HEK293 (cell line): ENCODE results near the gene PPP6C.

Experiments
- CTCF ChIA-PET: fragments of 350-600 bp; formaldehyde crosslinking; extraction: SDS; loops from one replicate; lab custom pipeline; 2021; ENCODE audit warnings: antibody characterized with exemption; lab: Yijun Ruan, JAX
- POLR2A ChIA-PET: fragments of 300-600 bp; formaldehyde crosslinking; extraction: SDS; loops from one replicate; lab custom pipeline; 2020; ENCODE audit warnings: antibody characterized with exemption, inconsistent platforms; lab: Yijun Ruan, JAX
- H3K27ac ChIP-seq: fragments of 200-500 bp; sonication (Bioruptor generic); 2 replicates; pipeline ENCODE4 v1.5.1; 2014; ENCODE audit warnings: low read depth, low read length, control low read depth, inconsistent platforms; ENCODE audit errors: extremely low read depth
- H3K36me3 ChIP-seq, 2 experiments: fragments of 200-500 bp in 1 of 2; sonication (Bioruptor generic) in 1 of 2; 1 replicate in 1 of 2; 2 replicates in 1 of 2; pipeline ENCODE4 v1.5.1; 2014 to 2017; ENCODE audit warnings: inconsistent platforms in 2 of 2, low read length in 2 of 2; ENCODE audit not compliant: control insufficient read depth in 2 of 2, insufficient read depth in 1 of 2
- H3K4me1 ChIP-seq: fragments of 200-500 bp; sonication (Bioruptor generic); 2 replicates; pipeline ENCODE4 v1.5.1; 2014; ENCODE audit warnings: mild to moderate bottlenecking, low read length, inconsistent platforms; ENCODE audit not compliant: control insufficient read depth, insufficient read depth
- H3K4me3 ChIP-seq: 2 replicates; pipeline ENCODE4 v1.5.1; 2011; ENCODE audit warnings: low read depth, mild to moderate bottlenecking, control low read depth, low read length, moderate library complexity
- H3K9me3 ChIP-seq: fragments of 200-500 bp; sonication (Bioruptor generic); 2 replicates; pipeline ENCODE4 v1.5.1; 2014; ENCODE audit warnings: low read depth, low read length, inconsistent platforms; ENCODE audit not compliant: control insufficient read depth, insufficient read depth
- HOXC10 ChIP-seq: sonication (generic); formaldehyde crosslinking; IDR thresholded peaks from 2 replicates; pipeline ENCODE4 v1.8.1; 2023; ENCODE audit warnings: mild to moderate bottlenecking, missing genetic modification reagents
- OSR2 ChIP-seq: fragments of 450-650 bp; formaldehyde crosslinking; IDR thresholded peaks from 2 replicates; pipeline ENCODE4 v1.5.1; 2016; ENCODE audit warnings: missing biosample characterization, missing genetic modification characterization
- PRDM1 ChIP-seq: fragments of 450-650 bp; formaldehyde crosslinking; IDR thresholded peaks from 2 replicates; pipeline ENCODE4; 2016; ENCODE audit warnings: missing biosample characterization, missing genetic modification characterization
- REPIN1 ChIP-seq: fragments of 450-650 bp; formaldehyde crosslinking; IDR thresholded peaks from 2 replicates; pipeline ENCODE4 v1.5.1; 2017; ENCODE audit warnings: missing biosample characterization, missing genetic modification characterization, low read depth
- SP2 ChIP-seq: fragments of 450-650 bp; formaldehyde crosslinking; IDR thresholded peaks from 2 replicates; pipeline ENCODE4 v1.5.1; 2016; ENCODE audit warnings: missing biosample characterization, missing genetic modification characterization
- ZBTB17 ChIP-seq: fragments of 450-650 bp; formaldehyde crosslinking; IDR thresholded peaks from 2 replicates; pipeline ENCODE4 v1.5.1; 2016; ENCODE audit warnings: missing biosample characterization, missing genetic modification characterization
- ZFHX2 ChIP-seq: fragments of 450-650 bp; formaldehyde crosslinking; conservative IDR thresholded peaks from 2 replicates; pipeline ENCODE4 v1.5.1; 2016; ENCODE audit warnings: missing biosample characterization, missing genetic modification characterization
- ZFP37 ChIP-seq: fragments of 450-650 bp; formaldehyde crosslinking; IDR thresholded peaks from 2 replicates; pipeline ENCODE4 v1.5.1; 2016; ENCODE audit warnings: missing biosample characterization, missing genetic modification characterization
- ZNF214 ChIP-seq: fragments of 450-650 bp; formaldehyde crosslinking; IDR thresholded peaks from 2 replicates; pipeline ENCODE4 v1.5.1; 2017; ENCODE audit warnings: missing biosample characterization, mild to moderate bottlenecking, missing genetic modification characterization, borderline replicate concordance
- ZNF335 ChIP-seq: fragments of 450-650 bp; formaldehyde crosslinking; conservative IDR thresholded peaks from 2 replicates; pipeline ENCODE4 v1.5.1; 2016; ENCODE audit warnings: missing biosample characterization, missing genetic modification characterization
- ZNF416 ChIP-seq: fragments of 450-650 bp; formaldehyde crosslinking; IDR thresholded peaks from 2 replicates; pipeline ENCODE4 v1.5.1; 2016; ENCODE audit warnings: missing biosample characterization, missing genetic modification characterization
- ZNF585B ChIP-seq: fragments of 450-650 bp; formaldehyde crosslinking; IDR thresholded peaks from 2 replicates; pipeline ENCODE4 v1.5.1; 2016; ENCODE audit warnings: missing biosample characterization, missing genetic modification characterization
- ZNF600 ChIP-seq: fragments of 450-650 bp; formaldehyde crosslinking; IDR thresholded peaks from 2 replicates; pipeline ENCODE4 v1.5.1; 2016; ENCODE audit warnings: missing biosample characterization, missing genetic modification characterization
- ZNF621 ChIP-seq: fragments of 450-650 bp; formaldehyde crosslinking; IDR thresholded peaks from 2 replicates; pipeline ENCODE4 v1.5.1; 2017; ENCODE audit warnings: missing biosample characterization, missing genetic modification characterization
- ZNF626 ChIP-seq: fragments of 450-650 bp; sonication (Bioruptor Pico); formaldehyde crosslinking; IDR thresholded peaks from 2 replicates; pipeline ENCODE4 v1.5.1; 2018; ENCODE audit warnings: missing biosample characterization, missing genetic modification characterization, inconsistent platforms
- ZNF658 ChIP-seq: fragments of 450-650 bp; formaldehyde crosslinking; IDR thresholded peaks from 2 replicates; pipeline ENCODE4; 2016; ENCODE audit warnings: missing biosample characterization, missing genetic modification characterization
- ZNF664 ChIP-seq: fragments of 450-650 bp; formaldehyde crosslinking; IDR thresholded peaks from 2 replicates; pipeline ENCODE4 v1.5.1; 2016; ENCODE audit warnings: missing biosample characterization, missing genetic modification characterization
- ZNF792 ChIP-seq: fragments of 450-650 bp; formaldehyde crosslinking; IDR thresholded peaks from 2 replicates; pipeline ENCODE4 v1.5.1; 2016; ENCODE audit warnings: missing biosample characterization, missing genetic modification characterization
- TF ChIP-seq, protein P1 (sequence below): fragments of 450-650 bp; formaldehyde crosslinking; IDR thresholded peaks from 2 replicates; pipeline ENCODE4 v1.5.1; 2017; ENCODE audit warnings: missing biosample characterization, missing genetic modification characterization
- TF ChIP-seq, protein P2 (sequence below): fragments of 450-650 bp; formaldehyde crosslinking; IDR thresholded peaks from 2 replicates; pipeline ENCODE4 v1.5.1; 2016; ENCODE audit warnings: missing biosample characterization, missing genetic modification characterization
- TF ChIP-seq, protein P3 (sequence below): fragments of 450-650 bp; formaldehyde crosslinking; IDR thresholded peaks from 2 replicates; pipeline ENCODE4 v1.5.0; 2017; ENCODE audit warnings: missing biosample characterization, missing genetic modification characterization, borderline replicate concordance
- TF ChIP-seq, protein P4 (sequence below): IDR thresholded peaks from 2 replicates; pipeline ENCODE4 v1.6.1; 2011; ENCODE audit warnings: mild to moderate bottlenecking, low read depth, low read length, borderline replicate concordance
- TF ChIP-seq, protein P5 (sequence below): fragments of 450-650 bp; formaldehyde crosslinking; optimal IDR thresholded peaks from 2 replicates; pipeline ENCODE3; 2016; ENCODE audit warnings: missing biosample characterization, mild to moderate bottlenecking, missing genetic modification characterization
- TF ChIP-seq, protein P6 (sequence below): fragments of 450-650 bp; formaldehyde crosslinking; IDR thresholded peaks from 2 replicates; pipeline ENCODE4 v1.5.1; 2016; ENCODE audit warnings: missing biosample characterization, missing genetic modification characterization

Gene PPP6C

DNA sequence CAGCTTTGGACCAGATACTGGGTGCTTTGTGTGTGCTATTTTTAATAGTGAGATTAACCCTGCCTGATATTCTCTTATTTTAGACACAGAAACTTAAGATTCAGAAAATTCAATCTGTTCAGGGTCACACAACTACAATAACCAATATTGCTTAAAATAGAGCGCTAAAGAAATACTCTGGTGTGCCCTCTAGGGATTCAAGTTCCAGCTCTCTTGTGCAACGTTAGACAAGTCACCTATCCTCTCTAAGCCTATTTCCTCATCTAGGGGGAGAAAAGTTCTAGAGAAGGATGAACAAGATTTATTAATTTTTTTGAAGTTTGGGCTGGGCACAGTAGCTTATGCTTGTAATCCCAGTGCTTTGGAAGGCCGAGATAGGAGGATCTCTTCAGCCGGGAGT, 44.2 kb downstream of the PPP6C start:
- Histone ChIP-seq H3K27ac (no peak overlapping the region), H3K4me3 (no peak overlapping the region), H3K36me3 (peaks cover 0 to 20% of the 10 kb centered on the region in 2 experiments), H3K9me3 (no peaks in the 10 kb centered on the region), H3K4me1 (no peaks in the 10 kb centered on the region)
- POLR2A ChIA-PET, result interaction anchor here (0.5 to 0.7 kb wide), 2 partner anchors 39 to 646 kb away, joined by 3 read pairs; no protein-coding TSS in a partner anchor
- TF ChIP-seq, protein P1, sequence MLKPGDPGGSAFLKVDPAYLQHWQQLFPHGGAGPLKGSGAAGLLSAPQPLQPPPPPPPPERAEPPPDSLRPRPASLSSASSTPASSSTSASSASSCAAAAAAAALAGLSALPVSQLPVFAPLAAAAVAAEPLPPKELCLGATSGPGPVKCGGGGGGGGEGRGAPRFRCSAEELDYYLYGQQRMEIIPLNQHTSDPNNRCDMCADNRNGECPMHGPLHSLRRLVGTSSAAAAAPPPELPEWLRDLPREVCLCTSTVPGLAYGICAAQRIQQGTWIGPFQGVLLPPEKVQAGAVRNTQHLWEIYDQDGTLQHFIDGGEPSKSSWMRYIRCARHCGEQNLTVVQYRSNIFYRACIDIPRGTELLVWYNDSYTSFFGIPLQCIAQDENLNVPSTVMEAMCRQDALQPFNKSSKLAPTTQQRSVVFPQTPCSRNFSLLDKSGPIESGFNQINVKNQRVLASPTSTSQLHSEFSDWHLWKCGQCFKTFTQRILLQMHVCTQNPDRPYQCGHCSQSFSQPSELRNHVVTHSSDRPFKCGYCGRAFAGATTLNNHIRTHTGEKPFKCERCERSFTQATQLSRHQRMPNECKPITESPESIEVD (tag by site-specific recombination), result no peak
- TF ChIP-seq HOXC10 (CRISPR knock-in tag) (no peak), ZNF626 (tag by site-specific recombination) (no peak), ZNF664 (no peak), ZNF416 (tag by site-specific recombination) (no peak)
- CTCF ChIA-PET, result interaction anchor here (0.7 kb wide), 1 partner anchor 1353 kb away, joined by 5 read pairs; no protein-coding TSS in a partner anchor

DNA sequence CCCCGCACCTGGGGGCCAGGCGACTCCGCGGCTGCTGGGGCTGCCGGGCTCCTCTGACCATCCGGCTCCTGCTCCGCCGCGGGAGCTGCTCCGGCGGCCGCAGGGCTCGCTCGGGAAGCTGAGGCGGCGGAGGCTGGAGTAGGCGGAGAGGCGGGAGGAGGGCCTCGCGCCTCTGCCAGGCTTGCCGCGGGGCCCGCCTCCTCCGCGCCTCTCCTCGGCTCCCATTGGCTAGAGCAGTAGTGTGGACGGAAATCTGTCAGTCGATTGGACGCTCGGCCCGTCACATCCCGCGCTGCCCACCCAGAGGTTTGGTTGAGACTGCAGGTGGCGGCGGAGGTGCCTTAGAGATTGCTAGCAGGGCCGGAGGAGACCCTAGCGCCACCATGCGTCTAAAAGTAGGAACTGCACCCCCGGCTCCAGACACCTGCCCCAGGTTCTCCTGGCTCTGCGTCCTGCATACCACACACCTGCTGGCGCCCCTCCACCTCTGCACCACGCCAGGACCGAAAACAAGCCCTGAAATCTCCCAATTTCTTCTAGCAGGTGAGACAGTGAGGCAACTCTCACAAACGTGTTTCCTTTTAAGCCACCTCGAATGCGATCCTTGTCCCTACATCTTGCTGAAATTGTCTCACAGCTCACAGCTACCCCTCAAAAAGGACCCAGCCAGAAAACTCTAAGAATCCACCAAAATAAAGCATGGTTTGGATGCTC, 46.1 kb downstream of the PPP6C start, which contains the start of gene SCAI:
Gene SCAI (minus strand): TSS at position 152 of the 714 bp plus-strand sequence. CDS start 91 bp downstream, at position 61.
- CTCF ChIA-PET, result interaction anchor here (0.6 to 1.8 kb wide), 30 partner anchors 8 to 562 kb away, joined by 3 to 7 read pairs (median 4); partner anchors contain the start of genes HSPA5 and WDR38
- no peak within 1 kb of the TSS for H3K27ac ChIP-seq
- TF ChIP-seq ZNF792 (tag by site-specific recombination) (no peak), ZNF214 (tag by site-specific recombination) (no peak), ZNF658 (tag by site-specific recombination) (no peak), ZBTB17 (peak; percentile 47; the same call in 1 of the 2 replicates), ZNF600 (tag by site-specific recombination) (peak; percentile 52; the same call in 1 of the 2 replicates), REPIN1 (tag by site-specific recombination) (no peak), ZNF621 (tag by site-specific recombination) (no peak), ZNF416 (tag by site-specific recombination) (no peak), OSR2 (tag by site-specific recombination) (no peak), ZFHX2 (tag by site-specific recombination) (peak; percentile 91), ZNF335 (tag by site-specific recombination) (peak; percentile 84), ZNF585B (tag by site-specific recombination) (no peak), PRDM1 (tag by site-specific recombination) (no peak), ZFP37 (tag by site-specific recombination) (no peak), SP2 (tag by site-specific recombination) (peak; percentile 95)
- TF ChIP-seq, protein P2, sequence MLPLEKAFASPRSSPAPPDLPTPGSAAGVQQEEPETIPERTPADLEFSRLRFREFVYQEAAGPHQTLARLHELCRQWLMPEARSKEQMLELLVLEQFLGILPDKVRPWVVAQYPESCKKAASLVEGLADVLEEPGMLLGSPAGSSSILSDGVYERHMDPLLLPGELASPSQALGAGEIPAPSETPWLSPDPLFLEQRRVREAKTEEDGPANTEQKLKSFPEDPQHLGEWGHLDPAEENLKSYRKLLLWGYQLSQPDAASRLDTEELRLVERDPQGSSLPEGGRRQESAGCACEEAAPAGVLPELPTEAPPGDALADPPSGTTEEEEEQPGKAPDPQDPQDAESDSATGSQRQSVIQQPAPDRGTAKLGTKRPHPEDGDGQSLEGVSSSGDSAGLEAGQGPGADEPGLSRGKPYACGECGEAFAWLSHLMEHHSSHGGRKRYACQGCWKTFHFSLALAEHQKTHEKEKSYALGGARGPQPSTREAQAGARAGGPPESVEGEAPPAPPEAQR, result no peak
- TF ChIP-seq, protein P3, sequence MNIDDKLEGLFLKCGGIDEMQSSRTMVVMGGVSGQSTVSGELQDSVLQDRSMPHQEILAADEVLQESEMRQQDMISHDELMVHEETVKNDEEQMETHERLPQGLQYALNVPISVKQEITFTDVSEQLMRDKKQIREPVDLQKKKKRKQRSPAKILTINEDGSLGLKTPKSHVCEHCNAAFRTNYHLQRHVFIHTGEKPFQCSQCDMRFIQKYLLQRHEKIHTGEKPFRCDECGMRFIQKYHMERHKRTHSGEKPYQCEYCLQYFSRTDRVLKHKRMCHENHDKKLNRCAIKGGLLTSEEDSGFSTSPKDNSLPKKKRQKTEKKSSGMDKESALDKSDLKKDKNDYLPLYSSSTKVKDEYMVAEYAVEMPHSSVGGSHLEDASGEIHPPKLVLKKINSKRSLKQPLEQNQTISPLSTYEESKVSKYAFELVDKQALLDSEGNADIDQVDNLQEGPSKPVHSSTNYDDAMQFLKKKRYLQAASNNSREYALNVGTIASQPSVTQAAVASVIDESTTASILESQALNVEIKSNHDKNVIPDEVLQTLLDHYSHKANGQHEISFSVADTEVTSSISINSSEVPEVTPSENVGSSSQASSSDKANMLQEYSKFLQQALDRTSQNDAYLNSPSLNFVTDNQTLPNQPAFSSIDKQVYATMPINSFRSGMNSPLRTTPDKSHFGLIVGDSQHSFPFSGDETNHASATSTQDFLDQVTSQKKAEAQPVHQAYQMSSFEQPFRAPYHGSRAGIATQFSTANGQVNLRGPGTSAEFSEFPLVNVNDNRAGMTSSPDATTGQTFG (tag by site-specific recombination), result no peak
- TF ChIP-seq, protein P4, sequence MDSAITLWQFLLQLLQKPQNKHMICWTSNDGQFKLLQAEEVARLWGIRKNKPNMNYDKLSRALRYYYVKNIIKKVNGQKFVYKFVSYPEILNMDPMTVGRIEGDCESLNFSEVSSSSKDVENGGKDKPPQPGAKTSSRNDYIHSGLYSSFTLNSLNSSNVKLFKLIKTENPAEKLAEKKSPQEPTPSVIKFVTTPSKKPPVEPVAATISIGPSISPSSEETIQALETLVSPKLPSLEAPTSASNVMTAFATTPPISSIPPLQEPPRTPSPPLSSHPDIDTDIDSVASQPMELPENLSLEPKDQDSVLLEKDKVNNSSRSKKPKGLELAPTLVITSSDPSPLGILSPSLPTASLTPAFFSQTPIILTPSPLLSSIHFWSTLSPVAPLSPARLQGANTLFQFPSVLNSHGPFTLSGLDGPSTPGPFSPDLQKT, result no peak
- TF ChIP-seq, protein P5, sequence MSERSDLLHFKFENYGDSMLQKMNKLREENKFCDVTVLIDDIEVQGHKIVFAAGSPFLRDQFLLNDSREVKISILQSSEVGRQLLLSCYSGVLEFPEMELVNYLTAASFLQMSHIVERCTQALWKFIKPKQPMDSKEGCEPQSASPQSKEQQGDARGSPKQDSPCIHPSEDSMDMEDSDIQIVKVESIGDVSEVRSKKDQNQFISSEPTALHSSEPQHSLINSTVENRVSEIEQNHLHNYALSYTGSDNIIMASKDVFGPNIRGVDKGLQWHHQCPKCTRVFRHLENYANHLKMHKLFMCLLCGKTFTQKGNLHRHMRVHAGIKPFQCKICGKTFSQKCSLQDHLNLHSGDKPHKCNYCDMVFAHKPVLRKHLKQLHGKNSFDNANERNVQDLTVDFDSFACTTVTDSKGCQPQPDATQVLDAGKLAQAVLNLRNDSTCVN (tag by site-specific recombination), result peak; percentile 58
- TF ChIP-seq, protein P6, sequence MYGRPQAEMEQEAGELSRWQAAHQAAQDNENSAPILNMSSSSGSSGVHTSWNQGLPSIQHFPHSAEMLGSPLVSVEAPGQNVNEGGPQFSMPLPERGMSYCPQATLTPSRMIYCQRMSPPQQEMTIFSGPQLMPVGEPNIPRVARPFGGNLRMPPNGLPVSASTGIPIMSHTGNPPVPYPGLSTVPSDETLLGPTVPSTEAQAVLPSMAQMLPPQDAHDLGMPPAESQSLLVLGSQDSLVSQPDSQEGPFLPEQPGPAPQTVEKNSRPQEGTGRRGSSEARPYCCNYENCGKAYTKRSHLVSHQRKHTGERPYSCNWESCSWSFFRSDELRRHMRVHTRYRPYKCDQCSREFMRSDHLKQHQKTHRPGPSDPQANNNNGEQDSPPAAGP (tag by site-specific recombination), result 0 out of 2 replicates have a peak, but pooled peaks have one; percentile 36

More for the DNA sequence above, 46.1 kb downstream of the PPP6C start, which contains the start of gene SCAI:
- H3K4me1 ChIP-seq, result no peaks in the 10 kb centered on the region
- POLR2A ChIA-PET, result interaction anchor here (0.5 to 1.8 kb wide), 14 partner anchors 18 to 751 kb away, joined by 3 to 12 read pairs (median 4); partner anchors contain the start of genes RABEPK and RPL35
- H3K9me3 ChIP-seq, result no peaks in the 10 kb centered on the region
- peaks cover 0 to 15% of the 10 kb centered on the region in 2 experiments; a peak in 2 of 3 replicates for H3K36me3 ChIP-seq
- peak within 1 kb of the TSS; percentile 45 for H3K4me3 ChIP-seq
